Lower lobe of right lung (tissue), 2 donors: ENCODE data around the gene RHOXF1. TPM values are rescaled to one million over a fixed set of nuclear protein-coding genes. Genes with fewer than 3 reads are reported as not detected.
"Not testable (repeated sequence)": the region's sequence is repeated elsewhere in the genome, so short reads cannot be mapped to it uniquely, and the experiment has no call there.

Source experiments
- ATAC-seq, 2 donors: fragments of 200-7000 bp; cut with Tn5 transposase; one replicate each; pipeline ENCODE4 v1.9.1; 2020 to 2022; ENCODE audit warnings: mild to moderate bottlenecking in 2 of 2, moderate library complexity in 2 of 2
- DNase-seq: peaks from one replicate; pipeline ENCODE4 v3.0.0-alpha.2; 2020
- H3K27ac ChIP-seq: fragments of 200-600 bp; one replicate; pipeline ENCODE4 v1.8.0; 2022
- H3K27me3 ChIP-seq: fragments of 200-600 bp; one replicate; pipeline ENCODE4 v1.8.0; 2022; ENCODE audit warnings: low read depth
- H3K36me3 ChIP-seq: fragments of 200-600 bp; one replicate; pipeline ENCODE4 v1.8.0; 2022; ENCODE audit warnings: mild to moderate bottlenecking
- H3K4me1 ChIP-seq: fragments of 200-600 bp; one replicate; pipeline ENCODE4 v1.8.0; 2022
- H3K4me3 ChIP-seq: fragments of 200-600 bp; one replicate; pipeline ENCODE4 v1.8.0; 2022; ENCODE audit warnings: mild to moderate bottlenecking
- H3K9me3 ChIP-seq: fragments of 200-600 bp; one replicate; pipeline ENCODE4 v1.8.0; 2022
- CTCF ChIP-seq: fragments of 200-600 bp; IDR thresholded peaks from one replicate; pipeline ENCODE4 v1.8.0; 2022; ENCODE audit warnings: antibody characterized with exemption, mild to moderate bottlenecking
- intact Hi-C: fragments of 100-400 bp; cut with DNase I; formaldehyde crosslinking; loops from one replicate; pipeline ENCODE4 v1.11.0; 2022
- total RNA-seq: library from RNA; stranded (reverse); fragmentation: NEBNext Ultra II Directional; extraction: Animal tissue kit (Norgen Biotek cat#: 25700); gene quantifications from one replicate; pipeline ENCODE4 v1.2.1, GENCODE V29; 2021
- donor health status: DM: no; HTN: yes; CAD: no; lungs with severe emphysema.

Gene RHOXF1
- total RNA-seq, 1 donor from 2014 or later, result not detected

DNA sequence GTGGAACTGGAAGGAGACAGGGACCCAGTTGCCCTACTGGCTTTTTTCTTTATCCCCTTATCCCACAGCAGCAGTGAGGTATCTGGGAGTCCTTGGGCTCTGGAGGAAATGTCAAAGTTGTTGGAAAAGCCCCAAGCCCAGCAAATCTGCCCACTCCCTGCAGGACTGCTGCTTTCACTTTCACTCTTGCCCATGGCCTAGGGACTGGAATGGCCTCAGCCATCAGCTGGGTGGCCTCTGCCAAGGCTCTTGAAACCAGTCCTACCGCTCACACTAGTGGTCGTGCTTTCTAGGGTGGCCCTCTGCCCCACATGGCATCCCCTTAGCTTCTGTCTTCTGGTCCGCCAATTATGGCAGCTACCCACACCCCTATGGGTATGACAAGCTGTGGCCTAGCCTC lies 9.7 kb upstream of the RHOXF1 start:
- peak in 1 of 2 donors; percentile 60 for ATAC-seq

DNA sequence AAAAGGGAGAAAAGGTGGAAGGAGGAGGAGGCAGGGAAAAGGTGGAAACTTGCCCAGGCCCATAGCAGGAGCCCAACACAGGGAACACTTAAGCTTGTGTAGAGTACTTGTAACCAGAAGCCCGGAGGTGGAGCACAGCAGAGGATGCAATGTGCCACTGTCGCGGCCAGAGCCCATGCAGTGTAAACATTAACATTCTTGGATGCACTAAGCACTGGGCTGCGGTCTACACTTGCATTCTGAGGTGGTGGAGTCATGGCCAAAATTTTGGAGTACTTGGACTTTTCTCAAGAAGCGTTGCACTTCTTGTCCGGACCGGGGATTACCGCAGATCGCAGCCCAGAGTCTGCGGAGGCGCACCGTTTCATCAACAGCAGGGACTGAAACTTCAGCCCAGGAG lies 4.5 kb upstream of the RHOXF1 start:
- Histone ChIP-seq H3K36me3 (no peaks in the 10 kb centered on the region), H3K27ac (peak overlapping the region; percentile 11), H3K4me1 (no peaks in the 10 kb centered on the region), H3K27me3 (no peaks in the 10 kb centered on the region), H3K9me3 (no peaks in the 10 kb centered on the region), H3K4me3 (peak overlapping the region; percentile 17)
- TF ChIP-seq CTCF, result no peak
- intact Hi-C loops, result no loop called here
- DNase-seq (peak; percentile 60), ATAC-seq (peak; percentile 93 to 98)

More for the DNA sequence above, 9.7 kb upstream of the RHOXF1 start:
- intact Hi-C loops, result no loop called here
- H3K4me1 ChIP-seq, result no peaks in the 10 kb centered on the region
- H3K27me3 ChIP-seq, result no peaks in the 10 kb centered on the region
- H3K9me3 ChIP-seq, result no peaks in the 10 kb centered on the region
- no peak for DNase-seq
- no peak for TF ChIP-seq CTCF
- H3K4me3 ChIP-seq, result peak overlapping the region; percentile 27
- no peaks in the 10 kb centered on the region for H3K36me3 ChIP-seq
- H3K27ac ChIP-seq, result peak overlapping the region; percentile 49

DNA sequence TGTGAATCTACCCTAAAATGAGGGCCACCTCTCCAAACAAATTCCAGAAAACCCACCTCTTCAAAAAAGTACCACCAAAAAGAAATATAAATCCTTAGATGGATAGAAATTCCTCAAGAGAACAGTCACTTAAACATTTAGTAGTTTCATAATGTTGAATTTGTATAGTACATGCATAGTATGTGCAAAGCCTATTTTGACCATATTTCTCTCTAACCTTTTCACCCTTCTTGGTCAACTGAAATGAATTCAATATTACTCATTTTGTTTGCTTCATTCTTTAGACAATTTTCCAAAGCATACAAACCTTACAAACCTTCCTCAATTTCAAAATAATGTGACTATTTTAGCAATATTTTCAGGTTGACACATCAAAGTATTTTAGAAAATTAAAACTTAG lies 4.1 kb downstream of the RHOXF1 start:
- DNase-seq (no peak), ATAC-seq (no peak)
- no peaks in the 10 kb centered on the region for H3K27me3 ChIP-seq
- H3K27ac ChIP-seq, result no peak overlapping the region
- no peak overlapping the region for H3K4me3 ChIP-seq
- H3K36me3 ChIP-seq, result no peaks in the 10 kb centered on the region
- H3K4me1 ChIP-seq, result no peaks in the 10 kb centered on the region
- intact Hi-C loops, result no loop called here
- no peaks in the 10 kb centered on the region for H3K9me3 ChIP-seq
- TF ChIP-seq CTCF, result no peak

DNA sequence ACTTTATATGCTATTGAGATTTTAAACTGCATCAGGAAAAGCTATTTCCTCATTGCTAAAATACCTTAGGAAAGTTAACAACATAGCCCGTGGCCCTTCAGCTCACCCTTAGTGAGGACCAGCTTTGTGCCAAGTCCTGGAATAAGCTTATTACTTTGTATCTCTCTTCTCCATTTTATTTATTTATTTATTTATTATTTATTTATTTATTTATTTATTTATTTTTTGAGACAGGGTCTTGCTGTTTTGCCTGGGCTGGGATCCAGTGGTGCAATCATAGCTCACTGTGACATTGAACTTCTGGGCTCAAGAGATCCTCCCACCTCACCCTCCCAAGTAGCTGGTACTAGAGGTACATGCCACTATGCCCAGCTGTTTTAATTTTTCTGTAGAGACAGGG lies 6.3 kb downstream of the RHOXF1 start:
- Histone ChIP-seq H3K9me3 (no peaks in the 10 kb centered on the region), H3K27me3 (no peaks in the 10 kb centered on the region), H3K4me3 (no peak overlapping the region), H3K4me1 (no peaks in the 10 kb centered on the region), H3K36me3 (no peaks in the 10 kb centered on the region), H3K27ac (no peak overlapping the region)
- ATAC-seq, result no peak
- intact Hi-C loops, result no loop called here
- no peak for TF ChIP-seq CTCF
- DNase-seq, result no peak

DNA sequence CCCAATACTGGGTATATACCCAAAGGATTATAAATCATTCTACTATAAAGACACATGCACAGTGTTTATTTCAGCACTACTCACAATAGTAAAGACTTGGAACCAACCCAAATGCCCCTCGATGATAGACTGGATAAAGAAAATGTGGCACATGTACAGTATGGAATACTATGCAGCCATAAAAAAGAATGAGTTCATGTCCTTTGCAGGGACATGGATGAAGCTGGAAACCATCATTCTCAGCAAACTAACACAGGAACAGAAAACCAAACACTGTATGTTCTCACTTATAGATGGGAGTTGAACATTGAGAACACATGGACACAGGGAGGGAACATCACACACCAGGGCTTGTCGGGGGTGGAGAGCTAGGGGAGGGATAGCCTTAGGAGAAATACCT lies 11.0 kb downstream of the RHOXF1 start:
- H3K4me1 ChIP-seq, intact Hi-C loops: not testable (repeated sequence)

DNA sequence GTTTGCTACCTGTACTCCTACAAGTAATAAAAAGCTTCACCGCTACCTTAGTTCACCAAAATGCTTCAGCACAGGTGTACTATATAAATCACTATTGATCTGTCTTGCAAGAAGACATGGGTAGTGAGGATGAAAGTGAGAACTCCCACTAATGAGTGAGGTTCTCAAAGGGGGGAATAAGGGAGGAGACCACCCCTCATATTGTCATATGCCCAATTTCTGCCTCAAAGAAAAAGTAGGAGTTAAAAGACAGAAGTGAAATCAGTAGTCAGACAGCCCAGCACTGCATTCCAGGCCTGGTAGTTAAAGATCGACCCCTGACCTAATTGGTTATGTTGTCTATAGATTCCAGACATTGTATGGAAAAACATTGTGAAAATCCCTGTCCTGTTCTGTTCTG lies 14.7 kb downstream of the RHOXF1 start:
- H3K9me3 ChIP-seq, ATAC-seq, intact Hi-C loops, DNase-seq, H3K4me1 ChIP-seq, H3K27ac ChIP-seq, H3K36me3 ChIP-seq, H3K27me3 ChIP-seq, H3K4me3 ChIP-seq: not testable (repeated sequence)

More for the DNA sequence above, 11.0 kb downstream of the RHOXF1 start:
- not testable (repeated sequence) for H3K27ac ChIP-seq, H3K27me3 ChIP-seq, H3K36me3 ChIP-seq, H3K4me3 ChIP-seq, DNase-seq, H3K9me3 ChIP-seq, ATAC-seq

- no peaks in the 10 kb centered on the region for H3K9me3 ChIP-seq
- H3K27me3 ChIP-seq, result no peaks in the 10 kb centered on the region
- no peaks in the 10 kb centered on the region for H3K36me3 ChIP-seq
- intact Hi-C loops, result no loop called here
- no peak for ATAC-seq
- DNase-seq, result no peak
- no peak overlapping the region for H3K27ac ChIP-seq
- H3K4me3 ChIP-seq, result no peak overlapping the region
- TF ChIP-seq CTCF, result no peak
- no peaks in the 10 kb centered on the region for H3K4me1 ChIP-seq
Measured at GRCh38 chrX:120090208-120090607, 25.5 kb downstream of the RHOXF1 start.
